B cell (primary cell): Measurements from ENCODE around the gene TSPAN33. TPM values are rescaled to one million over a fixed set of nuclear protein-coding genes. Genes with fewer than 3 reads are reported as not detected.

Experiments used
- ATAC-seq: fragments of 200-7000 bp; cut with Tn5 transposase; one replicate; pipeline ENCODE4 v1.10.0; 2021; ENCODE audit warnings: low read depth, mild to moderate bottlenecking, moderate number of reproducible peaks, moderate library complexity
- CTCF ChIA-PET: fragments of 350-600 bp; sonication (Branson Sonifier 250); formaldehyde crosslinking; loops from one replicate; lab custom pipeline; 2021; ENCODE audit warnings: antibody characterized with exemption, inconsistent platforms; lab: Charles Lee
- POLR2A ChIA-PET: fragments of 350-600 bp; sonication (Branson Sonifier 250); formaldehyde crosslinking; loops from one replicate; lab custom pipeline; 2021; ENCODE audit warnings: antibody characterized with exemption; lab: Charles Lee
- DNase-seq: peaks from one replicate; pipeline ENCODE4 v3.0.0; 2013
- H2AFZ ChIP-seq: 2 replicates; pipeline ENCODE4 v1.6.1; 2012; ENCODE audit warnings: mild to moderate bottlenecking, low read depth, low read length; ENCODE audit not compliant: insufficient read depth, poor library complexity, severe bottlenecking
- H3K27ac ChIP-seq, 2 donors: 1 replicate in 1 of 2; 2 replicates in 1 of 2; pipeline ENCODE4 v1.5.1; 2012 to 2013; ENCODE audit warnings: low read length in 2 of 2, mild to moderate bottlenecking in 2 of 2, moderate library complexity in 1 of 2
- H3K27me3 ChIP-seq, 4 experiments: fragments of 200-600 bp in 1 of 4; sonication (generic) in 1 of 4; replicated peaks in 1 of 4; 1 replicate in 2 of 4; 2 replicates in 2 of 4; pipeline versions ENCODE4 v1.6.1 to v1.7.0; 2013 to 2016; ENCODE audit warnings: low read length in 3 of 4, mild to moderate bottlenecking in 2 of 4, mixed read lengths in 1 of 4, moderate library complexity in 1 of 4; ENCODE audit not compliant: insufficient read depth in 4 of 4, control insufficient read depth in 3 of 4; ENCODE audit errors: control extremely low read depth in 1 of 4
- H3K36me3 ChIP-seq, 2 experiments: replicated peaks in 1 of 2; 1 replicate in 1 of 2; 2 replicates in 1 of 2; pipeline versions ENCODE4 v1.6.1 to v1.7.1; 2013; ENCODE audit warnings: low read length in 1 of 2; ENCODE audit not compliant: insufficient read depth in 2 of 2, control insufficient read depth in 1 of 2; ENCODE audit errors: control extremely low read depth in 1 of 2, extremely low read depth in 1 of 2
- H3K4me1 ChIP-seq, 2 donors: fragments of 200-600 bp in 1 of 2; sonication (generic) in 1 of 2; 1 replicate in 1 of 2; 2 replicates in 1 of 2; pipeline versions ENCODE4 v1.5.1 to v1.6.1; 2013 to 2017; ENCODE audit warnings: low read length in 2 of 2; ENCODE audit not compliant: control insufficient read depth in 2 of 2, insufficient read depth in 2 of 2
- H3K4me2 ChIP-seq: replicated peaks from 2 replicates; pipeline ENCODE3; 2012; ENCODE audit warnings: mild to moderate bottlenecking, low read depth, low read length; ENCODE audit not compliant: poor library complexity, severe bottlenecking
- H3K4me3 ChIP-seq, 5 experiments: fragments of 200-600 bp in 1 of 5; sonication (generic) in 1 of 5; 1 replicate in 3 of 5; 2 replicates in 2 of 5; pipeline versions ENCODE4 v1.5.1 to v1.7.0; 2011 to 2016; ENCODE audit warnings: low read length in 4 of 5, mild to moderate bottlenecking in 4 of 5, low read depth in 2 of 5, control low read depth in 1 of 5, moderate library complexity in 1 of 5; ENCODE audit not compliant: insufficient read depth in 1 of 5; ENCODE audit errors: control extremely low read depth in 1 of 5, extremely low read depth in 1 of 5
- H3K79me2 ChIP-seq: fragments of 200-600 bp; sonication (generic); one replicate; pipeline ENCODE4 v1.6.0; 2016; ENCODE audit warnings: low read length; ENCODE audit not compliant: control insufficient read depth, insufficient read depth
- H3K9ac ChIP-seq: fragments of 200-600 bp; sonication (generic); 2 replicates; pipeline ENCODE4 v1.6.1; 2017; ENCODE audit warnings: mild to moderate bottlenecking, low read length, moderate library complexity
- H3K9me3 ChIP-seq, 3 donors: one replicate each; pipeline versions ENCODE4 v1.6.1 to v1.7.1; 2013; ENCODE audit warnings: low read length in 2 of 3; ENCODE audit not compliant: control insufficient read depth in 2 of 3, insufficient read depth in 1 of 3; ENCODE audit errors: control extremely low read depth in 1 of 3
- H4K20me1 ChIP-seq: 2 replicates; pipeline ENCODE4 v1.6.0; 2012; ENCODE audit warnings: mild to moderate bottlenecking, low read length; ENCODE audit not compliant: insufficient read depth, control insufficient read depth, poor library complexity, severe bottlenecking
- H3K27ac Mint-ChIP-seq: one replicate; pipeline ENCODE4 v1.8.0; 2021; ENCODE audit warnings: mixed read lengths
- H3K27me3 Mint-ChIP-seq: one replicate; pipeline ENCODE4 v1.8.0; 2021; ENCODE audit warnings: mixed read lengths
- H3K4me1 Mint-ChIP-seq: one replicate; pipeline ENCODE4 v1.8.0; 2021; ENCODE audit warnings: mixed read lengths
- H3K4me3 Mint-ChIP-seq: one replicate; pipeline ENCODE4 v1.8.0; 2021; ENCODE audit warnings: mixed read lengths
- H3K9me3 Mint-ChIP-seq: one replicate; pipeline ENCODE4 v1.8.0; 2022; ENCODE audit warnings: mixed read lengths; ENCODE audit not compliant: insufficient read depth
- EZH2 ChIP-seq: IDR thresholded peaks from 2 replicates; pipeline ENCODE4 v1.6.1; 2012; ENCODE audit warnings: borderline replicate concordance, low read depth, mild to moderate bottlenecking, moderate library complexity, low read length; ENCODE audit not compliant: insufficient read depth, poor library complexity, severe bottlenecking
- WGBS: methylation state at CpG from one replicate; pipeline ENCODE4 v1.1.5; 2013; ENCODE audit warnings: missing lambda C conversion rate; ENCODE audit not compliant: insufficient coverage; 5-methylcytosine and 5-hydroxymethylcytosine counted together
- intact Hi-C: fragments of 100-400 bp; cut with micrococcal nuclease; formaldehyde crosslinking; loops from one replicate; pipeline ENCODE4 v1.10.0; 2022
- polyA plus RNA-seq: library from polyadenylated mRNA; depleted of rRNA; stranded (reverse); fragments of >200 nt; gene quantifications from 2 replicates; pipeline ENCODE4 v1.2.3, GENCODE V29; 2012
- total RNA-seq, 2 donors: library from RNA; stranded (reverse); fragments of 120-200 nt in 1 of 2; gene quantifications; 1 replicate in 1 of 2; 2 replicates in 1 of 2; pipeline versions ENCODE4 v1.2.3 to v1.2.4, GENCODE V29; 2013 to 2022
- TF ChIP-seq, protein P1 (sequence below): fragments of 200-600 bp; IDR thresholded peaks from one replicate; pipeline ENCODE4 v1.8.0; 2022; ENCODE audit warnings: antibody characterized with exemption, mild to moderate bottlenecking

The TSPAN33 gene
- total and polyA plus RNA-seq, 2 donors (not counting 1 experiment from before 2014, with no cell fraction given): 111 TPM

DNA sequence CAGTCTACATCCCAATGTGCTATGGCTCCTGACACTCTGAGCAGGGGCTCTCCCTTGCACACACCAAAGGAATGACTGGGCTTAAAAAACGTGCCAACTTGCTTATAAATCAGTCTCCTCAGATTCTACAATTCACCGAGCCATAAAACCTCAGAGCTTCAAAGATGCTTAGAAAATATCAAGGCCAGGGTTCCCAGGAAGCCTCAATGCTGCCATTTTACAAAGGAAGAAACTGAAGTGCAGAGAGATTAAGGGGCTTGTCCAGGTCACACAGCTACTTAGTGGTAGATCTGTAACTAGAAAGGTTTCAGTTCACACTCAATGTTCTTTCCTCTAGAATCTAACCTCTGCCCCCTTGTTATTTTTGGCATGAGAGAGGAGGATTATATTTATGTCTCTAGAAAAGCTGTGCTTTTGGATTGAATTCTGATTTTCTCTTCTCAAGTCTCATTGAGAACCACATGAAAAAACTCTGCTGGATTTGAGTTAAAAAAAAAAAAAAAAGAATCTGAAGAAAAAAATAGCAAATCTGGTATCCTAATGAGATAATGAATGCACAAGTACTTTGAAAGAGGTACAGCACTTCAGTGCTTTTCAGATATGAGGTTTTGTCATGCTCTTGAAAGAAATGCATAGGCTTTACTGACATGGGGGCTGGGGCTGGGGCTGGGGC is 22.3 kb upstream of the TSPAN33 start:
- peaks cover 33% of the 10 kb centered on the region for H3K4me1 Mint-ChIP-seq

More for the DNA sequence above, 22.3 kb upstream of the TSPAN33 start:
- H3K9ac ChIP-seq: no peak overlapping the region
- H3K36me3 ChIP-seq: no peaks in the 10 kb centered on the region
- peak; percentile 13 for ATAC-seq
- peak overlapping the region; percentile 87 for H3K27ac Mint-ChIP-seq
- ChIA-PET CTCF (interaction anchor here (0.7 to 2.3 kb wide), 6 partner anchors 31 to 218 kb away, joined by 3 to 15 read pairs (median 4); no protein-coding TSS in a partner anchor), POLR2A (no interaction called here)
- DNase-seq: no peak
- H3K4me3 Mint-ChIP-seq: peak overlapping the region; percentile 61
- no peaks in the 10 kb centered on the region for H4K20me1 ChIP-seq
- peaks cover 4% of the 10 kb centered on the region for H3K9me3 Mint-ChIP-seq
- peak overlapping the region; percentile 55 for H3K4me2 ChIP-seq
- intact Hi-C loops: loop anchor here (1.0 to 2.0 kb wide), 2 partner anchors 15 to 22 kb away; partner anchors contain the start of gene TSPAN33
- H3K27me3 ChIP-seq: no peaks in the 10 kb centered on the region
- H3K27me3 Mint-ChIP-seq: no peaks in the 10 kb centered on the region
- H2AFZ ChIP-seq: peak overlapping the region; percentile 37
- H3K79me2 ChIP-seq: no peaks in the 10 kb centered on the region
- 16% methylated on average over 2 of the region's 2 CpGs for WGBS
- peaks cover 21% of the 10 kb centered on the region in 2 donors for H3K4me1 ChIP-seq
- peak overlapping the region; percentile 17 to 68 for H3K27ac ChIP-seq
- H3K9me3 ChIP-seq: peaks cover 0 to 8% (median 4%) of the 10 kb centered on the region in 3 donors
- TF ChIP-seq, protein P1, sequence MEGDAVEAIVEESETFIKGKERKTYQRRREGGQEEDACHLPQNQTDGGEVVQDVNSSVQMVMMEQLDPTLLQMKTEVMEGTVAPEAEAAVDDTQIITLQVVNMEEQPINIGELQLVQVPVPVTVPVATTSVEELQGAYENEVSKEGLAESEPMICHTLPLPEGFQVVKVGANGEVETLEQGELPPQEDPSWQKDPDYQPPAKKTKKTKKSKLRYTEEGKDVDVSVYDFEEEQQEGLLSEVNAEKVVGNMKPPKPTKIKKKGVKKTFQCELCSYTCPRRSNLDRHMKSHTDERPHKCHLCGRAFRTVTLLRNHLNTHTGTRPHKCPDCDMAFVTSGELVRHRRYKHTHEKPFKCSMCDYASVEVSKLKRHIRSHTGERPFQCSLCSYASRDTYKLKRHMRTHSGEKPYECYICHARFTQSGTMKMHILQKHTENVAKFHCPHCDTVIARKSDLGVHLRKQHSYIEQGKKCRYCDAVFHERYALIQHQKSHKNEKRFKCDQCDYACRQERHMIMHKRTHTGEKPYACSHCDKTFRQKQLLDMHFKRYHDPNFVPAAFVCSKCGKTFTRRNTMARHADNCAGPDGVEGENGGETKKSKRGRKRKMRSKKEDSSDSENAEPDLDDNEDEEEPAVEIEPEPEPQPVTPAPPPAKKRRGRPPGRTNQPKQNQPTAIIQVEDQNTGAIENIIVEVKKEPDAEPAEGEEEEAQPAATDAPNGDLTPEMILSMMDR: no peak
- no peak for TF ChIP-seq EZH2
- no peak overlapping the region for H3K4me3 ChIP-seq
